HL-60 (cell line): ENCODE measurements around the gene ROCK2.

ENCODE experiments used
- CTCF ChIP-seq: IDR thresholded peaks from one replicate; pipeline ENCODE4 v1.5.1; 2011; ENCODE audit warnings: low read length, control low read depth, inconsistent platforms; ENCODE audit not compliant: insufficient read depth
- GABPA ChIP-seq: IDR thresholded peaks from 2 replicates; pipeline ENCODE4 v1.6.1; 2012; ENCODE audit warnings: low read depth
- POLR2AphosphoS5 ChIP-seq: IDR thresholded peaks from 2 replicates; pipeline ENCODE4 v1.6.1; 2012; ENCODE audit warnings: low read depth
- REST ChIP-seq: IDR thresholded peaks from 2 replicates; pipeline ENCODE4 v1.6.1; 2012; ENCODE audit warnings: low read depth; ENCODE audit not compliant: insufficient replicate concordance
- SPI1 ChIP-seq: IDR thresholded peaks from 2 replicates; pipeline ENCODE4 v1.6.1; 2012; ENCODE audit warnings: low read depth, mild to moderate bottlenecking, borderline replicate concordance

GRCh38 chr2:11379558-11379957 is 35.1 kb upstream of the ROCK2 start:
- no peak for TF ChIP-seq CTCF
- no peak for TF ChIP-seq POLR2AphosphoS5
- TF ChIP-seq REST = no peak
- TF ChIP-seq GABPA = no peak
- no peak for TF ChIP-seq SPI1
